Body of pancreas (tissue), 4 donors: Measurements from ENCODE around the gene SAPCD1.

Experiments used
- CTCF ChIP-seq, 7 experiments: fragments of 450-650 bp in 4 of 7; fragments of 200-600 bp in 3 of 7; sonication (generic) in 3 of 7; IDR thresholded peaks; one replicate each; pipeline ENCODE4 v1.5.1; 2016 to 2019; ENCODE audit warnings: antibody characterized with exemption in 7 of 7
- POLR2A ChIP-seq, 3 donors: fragments of 450-650 bp; IDR thresholded peaks; one replicate each; pipeline ENCODE4 v1.6.1; 2016; ENCODE audit warnings: antibody characterized with exemption in 3 of 3, mild to moderate bottlenecking in 2 of 3

GRCh38 chr6:31728767-31729514 is 33.5 kb upstream of the SAPCD1 start, which contains the start of gene DDAH2:
- no peak for TF ChIP-seq POLR2A (IDR thresholded peaks at IDR 0.05)
- TF ChIP-seq CTCF (IDR thresholded peaks at IDR 0.05): peak in 3 of 7 experiments; percentile 40 to 78 (median 48)
